NCI-H128 (cell line): ENCODE measurements around the gene ITPKB.

Experiments
- DNase-seq: peaks from one replicate; lab custom pipeline; 2025; ENCODE audit not compliant: unreplicated experiment; lab: John Stamatoyannopoulos, UW

Gene ITPKB

DNA sequence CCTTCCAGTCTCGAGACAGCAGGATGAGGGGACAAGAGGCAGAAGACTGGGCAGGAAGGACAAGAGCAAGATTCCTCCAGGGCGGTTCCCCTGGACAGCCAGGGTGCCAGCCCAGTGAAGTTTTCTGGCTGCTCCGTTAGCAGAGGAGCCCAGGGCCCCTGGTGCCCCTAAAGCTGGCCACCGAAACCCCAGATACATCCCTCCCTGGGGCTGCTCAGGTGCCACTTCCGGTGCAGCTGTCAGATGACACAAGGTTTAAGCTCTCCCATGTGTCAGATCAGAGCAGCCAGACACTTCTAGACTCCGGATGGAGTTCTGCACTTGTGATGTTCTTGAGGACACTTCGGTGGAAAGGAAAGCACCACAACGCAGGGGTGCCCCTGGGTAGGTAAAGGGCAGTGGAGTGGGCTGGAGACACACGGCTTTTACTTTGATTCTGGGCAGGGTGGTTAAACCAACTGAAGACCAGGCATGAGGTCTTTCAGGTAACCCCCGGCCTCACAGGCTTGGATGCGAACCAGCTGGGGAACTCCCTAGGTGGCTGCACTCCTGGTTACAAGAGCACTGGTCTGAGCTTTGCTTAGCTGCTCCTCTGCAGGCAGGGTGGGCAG is 85.7 kb downstream of the ITPKB start:
- no peak for DNase-seq

DNA sequence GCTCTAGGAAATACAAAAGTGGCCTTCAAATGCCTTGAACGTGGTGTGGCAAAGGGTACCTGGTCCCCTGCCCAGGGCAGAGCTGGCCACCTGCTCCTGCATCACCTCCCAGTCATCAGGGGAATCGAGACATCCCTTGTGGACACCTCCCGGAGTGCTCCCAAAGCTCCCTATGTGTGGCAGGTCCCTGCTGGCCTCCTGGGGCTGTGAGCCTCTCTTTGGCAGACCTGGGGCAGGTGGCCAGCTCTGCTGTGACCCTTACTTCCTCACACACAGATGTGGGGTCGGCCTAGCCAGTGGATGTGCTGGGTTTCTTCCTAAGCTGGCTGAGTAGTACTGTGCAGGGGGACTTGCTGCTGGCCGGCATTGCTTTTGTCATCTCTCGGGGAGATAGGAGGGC is 86.5 kb downstream of the ITPKB start:
- DNase-seq: no peak

DNA sequence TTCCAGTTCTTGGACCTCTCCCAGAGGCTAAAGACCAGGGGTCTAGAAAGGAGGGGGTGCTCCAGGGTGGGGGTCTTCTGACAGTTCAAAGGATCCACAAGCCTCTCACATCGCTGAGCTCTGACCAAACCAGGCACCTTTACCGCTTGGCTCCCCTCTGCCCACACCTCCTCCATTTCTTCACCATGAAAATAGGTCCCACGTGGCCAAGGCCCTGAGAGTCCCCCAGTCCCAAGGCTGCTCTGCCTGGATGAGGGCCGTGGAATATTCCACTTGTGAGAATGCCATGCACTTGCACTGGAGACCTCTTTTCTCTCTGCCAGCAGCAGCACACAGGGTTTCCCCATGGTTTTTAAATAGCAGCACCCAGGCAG is 87.4 kb downstream of the ITPKB start:
- no peak for DNase-seq

DNA sequence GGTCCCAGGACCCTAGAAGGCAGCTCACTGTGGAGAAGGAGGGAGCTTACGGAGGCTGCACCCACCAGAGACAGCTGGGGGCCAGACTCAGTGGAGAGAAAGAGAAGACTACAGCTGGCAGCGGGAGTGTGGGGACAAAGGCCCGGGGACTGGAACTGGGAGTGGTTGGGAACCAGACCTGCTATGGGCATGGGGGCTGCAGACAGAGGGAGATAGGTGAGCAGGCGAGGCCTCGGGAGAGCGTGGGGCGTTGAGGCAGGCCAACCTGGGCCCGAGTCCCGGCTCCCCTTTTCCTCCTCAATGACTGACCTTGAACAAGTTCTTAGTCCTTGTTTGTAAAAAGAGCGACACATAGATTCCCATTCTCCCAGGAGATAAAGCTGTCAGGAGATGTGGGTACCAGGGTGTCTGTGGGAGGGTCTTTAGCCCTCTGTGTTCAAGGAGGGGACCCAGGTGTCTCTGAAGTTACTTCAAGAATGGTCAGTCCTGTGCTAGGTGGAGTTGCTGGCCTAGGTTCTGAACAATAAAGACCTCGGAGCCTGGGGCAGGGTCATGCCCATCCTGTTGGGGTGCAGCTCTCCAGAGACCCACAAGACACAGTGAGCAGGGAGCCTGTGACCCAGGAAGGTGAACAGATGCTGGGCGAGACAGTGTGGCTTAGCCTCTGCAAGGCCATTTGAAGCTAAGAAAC is 87.9 kb downstream of the ITPKB start:
- no peak for DNase-seq

DNA sequence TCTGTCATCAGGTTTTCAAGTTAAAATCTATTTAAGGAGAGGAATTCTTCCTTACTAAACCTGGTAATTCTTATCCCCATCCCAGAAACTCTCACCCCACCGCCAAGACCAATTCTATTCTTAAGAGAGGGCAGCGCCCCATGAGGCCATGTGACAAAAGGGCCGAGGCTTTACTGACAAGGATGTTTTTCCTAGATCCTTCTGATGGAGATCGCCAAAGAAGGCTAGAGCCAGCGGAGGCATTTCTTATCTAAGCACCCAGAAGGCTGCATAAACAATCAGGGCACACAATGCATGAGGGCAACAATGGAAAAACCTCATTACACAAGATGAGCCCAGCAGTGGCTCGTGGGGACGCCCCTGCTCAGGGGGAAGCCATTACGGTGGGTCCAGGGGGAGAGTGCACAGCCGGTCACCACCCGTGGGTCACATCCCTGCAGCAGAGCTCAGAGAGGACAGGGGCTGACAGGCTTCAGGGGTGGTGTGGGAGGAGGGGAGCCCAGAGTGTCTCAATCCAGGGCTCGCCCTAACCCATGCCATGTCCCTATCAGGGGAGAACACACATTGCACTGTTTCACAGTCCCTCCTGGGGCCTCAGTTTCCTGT is 88.7 kb downstream of the ITPKB start:
- DNase-seq: no peak

DNA sequence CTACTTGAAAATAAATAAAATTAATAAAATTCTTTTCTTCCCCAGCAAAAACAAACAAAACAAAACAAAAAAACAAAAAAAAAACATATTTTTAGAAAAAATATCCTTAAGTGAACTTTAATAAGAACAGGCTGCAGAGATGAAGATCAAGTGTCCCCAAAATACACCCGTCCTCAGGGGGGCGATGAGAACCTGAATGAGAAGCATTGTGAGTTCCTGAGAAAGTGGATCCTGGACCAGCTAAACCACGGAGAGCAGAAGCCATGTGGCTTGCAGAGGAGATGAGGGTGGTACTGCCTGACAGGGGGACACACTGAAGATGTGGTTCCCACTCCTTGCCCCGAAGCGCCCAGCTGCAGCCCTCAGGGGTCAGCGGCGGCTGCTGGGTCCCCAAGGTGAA is 89.3 kb downstream of the ITPKB start:
- peak; percentile 21 for DNase-seq

DNA sequence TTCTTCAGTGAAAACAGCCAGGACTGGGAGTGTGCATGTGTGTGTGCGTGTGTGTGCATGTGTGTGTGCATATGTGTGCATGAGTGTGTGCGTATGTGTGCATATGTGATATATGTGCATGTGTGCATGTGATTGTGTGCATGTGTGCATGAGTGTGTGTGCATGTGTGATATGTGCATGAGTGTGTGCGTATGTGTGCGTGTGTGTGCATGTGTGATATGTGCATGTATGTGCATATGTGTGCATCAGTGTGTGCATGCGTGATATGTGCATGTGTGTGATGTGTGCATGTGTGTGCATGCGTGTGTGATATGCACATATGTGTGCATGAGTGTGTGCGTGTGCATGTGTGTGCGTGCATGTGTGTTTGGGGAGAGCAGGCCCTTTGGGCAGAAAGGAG is 89.8 kb downstream of the ITPKB start:
- no peak for DNase-seq

DNA sequence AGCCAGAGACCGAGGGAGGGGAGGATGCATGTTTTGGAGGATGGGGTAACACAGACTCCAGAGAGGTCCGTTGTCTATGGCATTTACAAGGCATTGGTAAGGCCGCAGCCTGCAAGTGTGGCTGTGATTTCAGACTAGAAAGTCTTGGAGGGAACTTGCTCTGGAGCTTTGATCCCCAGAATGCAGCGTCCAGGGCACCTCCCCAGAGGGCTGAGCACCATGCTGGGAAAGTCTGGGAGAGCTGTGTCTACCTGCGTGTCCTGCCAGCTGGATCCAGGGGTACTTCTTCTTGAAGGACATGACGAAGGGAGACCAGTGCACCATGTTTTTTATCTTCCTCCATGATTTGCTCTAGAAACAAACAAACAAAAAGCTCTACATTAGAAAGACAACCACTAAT is 90.7 kb downstream of the ITPKB start:
- DNase-seq: no peak

DNA sequence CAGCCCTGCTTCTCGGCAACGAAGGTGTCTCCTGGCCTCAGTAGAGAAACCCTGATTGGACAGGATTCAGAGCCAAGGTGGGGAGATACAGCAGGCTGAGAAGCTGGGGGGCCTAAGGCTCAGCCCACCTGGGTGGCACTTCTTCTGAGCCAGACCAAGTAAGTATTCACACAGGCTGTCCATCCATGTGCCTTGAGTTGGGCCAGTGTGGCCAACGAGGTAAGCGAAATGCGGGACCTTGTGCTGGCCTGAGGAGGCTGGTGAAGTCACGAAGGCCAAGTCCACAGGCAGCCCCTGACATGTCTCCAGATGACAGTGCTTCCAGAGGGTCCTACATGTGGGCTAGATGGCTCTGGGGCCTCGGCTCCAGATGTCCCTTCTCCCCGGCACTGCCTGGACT is 91.4 kb downstream of the ITPKB start:
- no peak for DNase-seq

DNA sequence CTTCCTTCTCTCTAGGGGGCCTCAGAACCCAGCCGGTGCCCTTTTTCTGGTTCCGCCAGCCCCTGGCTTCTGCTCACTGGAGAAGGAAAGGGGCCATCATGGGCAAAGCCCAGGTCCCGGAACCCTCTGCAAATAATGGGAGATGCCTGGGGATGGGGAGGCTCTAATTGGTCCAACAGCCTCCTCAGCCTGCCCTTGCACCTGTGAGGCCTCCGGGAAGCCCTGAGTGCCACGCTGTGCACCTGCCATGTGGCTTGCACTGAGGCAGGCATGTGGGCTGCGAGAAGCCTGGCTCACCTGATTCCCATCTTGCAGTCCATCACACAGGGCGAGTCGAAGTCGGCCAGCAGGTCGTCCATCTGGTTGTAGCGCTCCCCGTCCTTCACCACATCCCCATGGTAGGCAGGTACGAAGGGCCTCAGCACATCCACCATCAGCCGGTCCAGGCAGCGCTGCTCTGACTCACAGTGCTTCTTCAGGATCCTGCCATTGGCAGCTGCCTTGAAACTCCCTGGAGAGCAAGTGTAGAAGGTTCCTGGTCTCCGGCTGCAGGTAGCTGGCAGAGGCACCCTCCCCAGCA is 92.1 kb downstream of the ITPKB start:
- no peak for DNase-seq

DNA sequence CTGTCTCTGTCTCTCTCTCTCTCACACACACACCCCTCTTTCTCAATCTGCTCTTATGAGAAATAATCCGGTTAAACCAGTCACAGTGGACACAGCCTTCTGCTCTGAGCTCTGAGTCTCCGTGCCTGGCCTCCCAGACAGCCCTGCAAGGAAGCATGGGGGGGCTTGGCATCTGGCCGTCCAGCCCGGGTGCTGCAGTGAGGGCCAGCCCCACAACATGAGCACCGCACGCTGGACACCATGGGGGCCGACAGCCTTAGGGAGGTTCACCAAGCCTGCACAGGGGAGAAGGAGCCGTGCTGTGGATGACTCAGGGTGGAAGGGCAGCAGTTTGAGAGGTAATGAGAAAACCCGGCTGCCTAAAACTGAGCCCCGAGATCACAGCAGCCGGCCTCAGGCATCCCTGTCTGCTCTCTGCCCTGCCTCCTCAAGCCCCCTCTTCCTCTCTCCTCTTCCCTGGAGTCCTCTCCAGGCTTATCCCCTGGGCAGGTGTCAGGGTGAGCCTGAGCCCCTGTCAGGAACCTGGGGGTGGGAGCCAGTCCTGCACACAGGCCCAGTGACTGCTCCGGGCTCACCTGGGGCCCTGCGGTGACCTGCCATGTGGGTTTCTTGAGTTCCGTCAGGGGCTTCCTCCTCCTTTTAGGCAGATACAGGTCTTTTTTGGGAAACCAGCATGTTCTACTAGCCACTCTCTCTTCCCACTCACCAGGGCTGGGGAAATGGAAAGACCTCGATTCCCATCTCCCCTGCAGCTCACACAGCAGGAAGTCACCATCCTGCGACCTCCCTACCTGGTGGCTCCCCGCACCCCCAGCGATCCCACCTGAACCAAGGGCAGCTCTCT is 92.8 kb downstream of the ITPKB start:
- no peak for DNase-seq

DNA sequence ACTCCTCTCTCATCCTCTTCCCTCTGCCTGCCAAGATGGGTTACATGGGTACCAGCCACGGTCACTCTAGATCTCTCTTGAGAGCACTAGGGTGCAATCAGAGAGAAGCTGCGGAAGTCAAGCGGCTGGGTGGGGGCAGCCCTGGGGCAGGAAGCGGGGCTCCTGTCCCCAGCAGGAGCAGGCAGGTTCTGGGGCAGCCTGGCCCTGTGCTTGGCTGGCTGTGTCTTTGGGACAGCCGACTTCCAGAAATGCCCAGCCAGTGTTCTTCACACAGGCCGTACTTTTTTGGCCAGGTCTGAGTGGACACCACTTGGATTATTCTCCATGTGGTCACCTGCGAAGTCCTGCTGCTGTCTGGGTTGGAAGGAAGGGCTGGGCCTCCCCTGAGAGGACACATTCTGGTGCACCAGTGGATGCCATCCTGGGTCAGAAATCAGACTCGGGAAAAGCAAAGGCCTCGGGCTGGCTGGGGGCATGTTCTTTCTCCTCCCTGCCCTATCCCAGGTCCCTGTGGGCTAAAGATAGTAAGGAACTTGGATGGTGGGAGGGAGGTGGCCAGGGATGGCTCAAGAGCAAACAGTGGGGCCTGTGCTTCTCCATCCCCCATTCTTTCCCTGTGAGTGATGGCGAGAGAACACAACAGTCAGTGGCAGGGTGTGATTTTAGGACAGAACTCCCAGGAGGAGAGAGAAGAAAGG is 93.7 kb downstream of the ITPKB start:
- DNase-seq: no peak

DNA sequence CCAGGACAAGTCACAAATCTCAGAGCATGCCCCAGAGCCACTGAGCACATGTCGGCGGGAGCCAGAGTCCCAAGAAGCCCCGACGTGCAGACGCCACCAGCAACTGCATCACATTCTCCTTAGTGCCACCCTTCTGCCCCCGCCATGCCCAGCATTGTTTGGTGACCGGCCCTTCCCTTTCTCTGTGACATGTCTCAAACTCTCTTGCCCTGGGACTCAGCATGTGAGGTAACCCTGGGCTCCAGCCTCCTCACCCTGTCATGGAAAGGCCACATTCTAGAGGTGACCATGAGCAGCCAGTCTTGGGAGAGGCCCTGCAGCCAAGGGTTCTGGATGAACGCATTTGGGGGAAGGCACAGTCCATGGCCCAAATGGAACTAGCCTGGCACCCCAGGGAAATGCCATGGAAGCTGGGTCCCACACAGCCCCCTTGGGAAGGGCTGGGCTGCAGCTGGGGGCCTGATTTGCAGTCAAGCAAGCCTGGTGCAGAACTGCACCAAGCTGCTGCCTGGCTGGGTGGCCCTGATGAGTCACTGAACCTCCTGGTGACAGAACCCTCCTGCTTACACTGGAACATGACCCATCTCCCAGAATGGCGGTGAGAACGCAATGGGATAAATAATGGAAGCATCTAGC is 94.4 kb downstream of the ITPKB start:
- DNase-seq: no peak

DNA sequence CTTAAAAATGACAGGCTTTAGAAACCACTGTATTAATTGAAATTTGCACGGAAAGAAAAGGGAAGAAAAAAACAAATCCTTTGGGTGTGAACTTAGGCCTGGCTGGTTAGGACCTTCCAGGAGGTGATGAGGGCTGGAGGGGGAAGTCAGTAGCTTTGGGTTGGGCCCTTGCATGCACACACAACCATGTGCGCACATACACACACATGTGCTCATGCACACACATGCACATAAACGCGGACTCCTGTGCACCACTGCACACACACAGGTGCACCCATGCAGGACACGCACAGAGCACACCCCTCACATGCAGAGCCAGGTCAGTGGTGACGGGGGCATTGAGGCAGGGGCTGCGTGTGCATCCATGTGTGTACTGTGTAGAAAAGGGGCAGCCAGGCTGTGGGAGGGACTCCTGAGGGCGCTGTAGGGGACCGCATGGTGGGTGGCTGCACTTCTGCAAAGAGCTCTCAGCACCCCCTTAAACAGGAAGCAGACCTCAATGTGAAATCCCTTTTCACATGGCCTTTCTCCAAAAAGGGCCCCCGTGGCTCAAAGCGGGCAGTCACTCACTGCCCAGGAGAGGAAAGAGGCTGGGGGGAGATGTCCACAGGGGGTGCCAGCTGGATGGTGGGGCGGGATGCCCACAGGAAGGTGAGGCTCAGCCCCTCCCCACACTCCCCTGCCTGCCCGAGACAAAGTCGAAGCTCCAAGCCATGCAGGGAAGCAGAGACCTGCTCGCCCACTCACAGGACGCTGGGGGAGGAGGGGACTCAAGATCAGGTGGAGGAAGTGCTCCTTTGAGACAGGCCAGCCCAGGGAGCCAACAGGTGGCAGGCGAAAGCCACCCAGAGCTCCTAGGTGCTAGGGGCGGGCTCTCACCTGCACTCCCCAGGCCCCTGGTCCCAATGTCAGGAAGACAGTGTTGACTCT is 95.2 kb downstream of the ITPKB start:
- no peak for DNase-seq

DNA sequence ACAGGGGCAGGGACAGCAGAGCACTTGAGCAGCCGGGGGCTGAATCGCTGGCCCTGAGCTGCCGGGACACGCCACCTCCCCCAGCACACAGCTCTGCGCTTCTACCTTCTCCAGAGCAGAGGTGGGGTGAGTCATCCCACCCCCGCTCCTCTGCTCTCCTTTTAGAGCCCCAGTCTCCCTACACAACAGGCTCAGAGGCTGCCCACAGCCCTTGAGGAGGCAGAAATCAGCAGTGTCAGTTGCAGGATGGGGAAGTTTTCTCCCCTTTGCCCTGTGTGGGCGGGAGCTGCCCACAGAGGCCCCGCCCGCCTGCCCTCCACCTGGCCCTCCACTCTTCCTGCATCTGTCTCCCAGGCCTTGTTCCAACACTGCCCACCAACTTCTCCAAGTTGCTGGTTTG is 95.9 kb downstream of the ITPKB start:
- DNase-seq: no peak

DNA sequence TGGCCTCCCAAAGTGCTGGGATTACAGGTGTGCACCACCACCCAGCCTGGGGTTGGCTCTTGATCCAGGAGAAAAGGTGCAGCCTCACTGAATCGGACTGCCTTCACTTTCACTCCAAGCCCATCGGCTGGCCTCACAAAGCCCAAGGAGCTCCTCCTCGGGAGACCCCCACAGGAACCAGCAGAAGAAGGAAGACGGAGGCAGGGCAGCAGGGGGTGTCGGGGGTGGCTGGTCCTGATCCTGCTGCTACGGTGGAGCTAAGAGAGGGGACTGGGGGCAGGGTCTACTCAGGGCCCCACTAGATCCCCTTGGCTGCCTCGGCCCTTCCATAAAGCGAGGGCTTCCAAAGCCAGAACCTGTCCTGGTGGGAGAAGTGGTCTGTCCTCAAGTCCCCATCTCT is 96.7 kb downstream of the ITPKB start:
- DNase-seq: no peak

DNA sequence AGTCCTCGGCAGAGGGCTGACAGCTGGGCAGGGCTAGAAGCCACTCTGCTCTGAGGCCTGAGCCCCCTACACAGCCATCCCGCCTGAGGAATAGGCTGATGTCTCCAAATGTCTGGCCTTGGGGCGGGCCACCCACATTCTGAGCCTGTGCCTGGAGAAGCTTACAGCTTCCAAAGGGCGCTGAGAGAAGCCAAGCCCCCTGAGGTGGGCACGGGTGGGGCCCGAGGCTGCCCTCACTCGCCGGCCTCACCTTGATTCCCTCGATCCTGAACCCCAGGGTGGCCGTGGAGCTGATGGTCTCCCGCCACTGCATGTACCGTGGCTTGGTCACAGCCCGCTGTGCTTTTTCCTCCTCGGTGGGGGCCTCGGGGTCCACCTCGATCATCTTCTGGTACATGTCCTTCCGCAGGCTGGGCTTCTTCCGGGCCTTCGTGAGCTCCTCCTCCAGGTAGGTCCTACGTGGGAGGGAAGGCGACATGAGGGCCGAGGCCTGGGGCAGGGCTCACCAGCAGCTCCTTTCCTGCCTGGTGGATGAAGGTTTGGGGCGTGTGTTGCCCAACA is 97.3 kb downstream of the ITPKB start:
- no peak for DNase-seq

DNA sequence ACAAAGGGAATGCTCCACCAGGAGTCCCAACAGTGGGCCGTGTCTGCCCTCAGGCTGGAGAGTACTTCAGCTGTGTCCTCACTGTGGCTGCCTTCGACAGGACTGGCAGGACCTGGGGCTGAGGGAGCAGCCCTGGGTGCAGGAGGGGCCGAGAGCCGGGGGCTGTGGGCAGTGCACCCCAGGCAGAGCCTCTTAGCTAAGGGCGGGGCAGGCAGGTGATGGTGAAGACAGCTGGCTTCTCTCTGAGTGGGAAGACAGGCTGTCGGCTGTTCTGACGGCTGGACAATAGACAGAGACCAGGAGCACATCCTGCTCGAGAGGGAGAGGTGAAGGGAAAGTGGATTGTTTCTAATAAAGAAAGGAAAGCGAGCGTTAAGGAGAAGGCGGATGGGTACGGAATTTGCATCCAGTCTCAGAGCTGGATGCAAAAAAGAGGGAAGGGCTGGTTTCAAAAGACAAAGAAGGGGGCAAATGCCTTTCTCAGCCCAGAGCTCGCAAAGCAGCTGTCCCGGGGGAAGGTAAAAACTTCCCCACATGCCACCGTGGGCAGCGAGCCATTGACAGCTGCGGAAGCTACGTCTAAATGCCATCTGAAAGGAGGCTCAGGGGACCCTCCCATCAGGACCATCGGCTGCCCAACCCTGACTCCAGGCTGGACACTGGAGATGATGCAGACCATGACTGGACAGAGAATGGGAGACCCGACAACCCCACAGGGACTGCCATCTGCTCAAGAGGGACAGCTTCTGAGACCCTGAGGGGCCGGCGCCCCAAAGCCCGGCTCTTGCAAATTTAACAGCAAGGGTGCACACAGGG is 98.6 kb downstream of the ITPKB start:
- DNase-seq: no peak
